Hematopoietic multipotent progenitor cell treated with erythropoietin and hydrocortisone succinate and interleukin-3 and kit ligand, for 4 days (in vitro differentiated cells): ENCODE data around the gene CD164.

Source experiments
- DNase-seq: peaks from one replicate; pipeline ENCODE4 v3.0.0-alpha.2; 2015

The CD164 gene

DNA sequence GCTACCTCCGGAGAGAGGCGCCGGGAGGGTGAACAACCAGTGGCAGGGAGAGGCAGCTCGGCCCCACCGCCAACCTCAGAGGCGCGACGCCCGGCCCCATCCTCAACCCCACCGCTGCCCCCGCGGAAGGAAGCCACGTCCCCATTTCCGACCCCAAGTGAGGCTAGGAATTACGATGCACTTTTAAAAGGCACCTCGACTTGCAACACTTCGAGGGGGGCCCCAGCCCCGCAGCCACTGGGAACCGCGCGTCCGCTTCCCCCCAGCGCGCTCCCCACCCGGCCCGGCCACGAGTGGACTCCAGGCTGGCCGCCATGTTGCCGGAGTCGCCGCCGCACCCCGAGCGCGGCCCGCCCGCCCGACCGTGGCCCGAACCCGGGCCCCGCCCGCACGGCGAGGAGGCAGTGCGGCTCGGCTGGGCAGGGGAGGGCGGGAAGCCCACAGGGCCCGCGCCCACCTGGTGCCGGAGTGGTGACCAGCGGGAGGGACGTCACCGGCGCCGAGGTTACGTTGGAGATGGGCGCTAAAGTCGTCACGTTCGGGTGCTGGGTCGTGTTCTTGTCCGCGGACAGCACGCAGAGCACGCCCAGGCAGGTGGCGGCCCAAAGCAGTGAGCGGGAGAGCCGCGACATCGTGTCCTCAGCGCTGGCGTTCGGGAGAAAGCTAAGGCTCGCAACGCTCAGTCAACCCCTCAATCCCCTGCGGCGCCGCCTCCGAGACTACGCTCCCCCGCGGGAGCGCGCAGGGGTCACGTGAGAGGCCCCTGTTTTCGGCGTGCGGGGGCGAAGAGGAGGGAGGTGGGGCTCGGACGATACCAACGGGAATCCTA, at the start of gene CD164:
TSS of gene CD164 (minus strand) at position 721 of the 829 bp plus-strand sequence. CDS start at position 632, 89 bp downstream.
- DNase-seq: peak; percentile 98

- DNase-seq: no peak
Measured at GRCh38 chr6:109429496-109429895, 47.2 kb upstream of the CD164 start.

GRCh38 chr6:109428889-109429477, 46.7 kb upstream of the CD164 start:
- DNase-seq: no peak

DNA sequence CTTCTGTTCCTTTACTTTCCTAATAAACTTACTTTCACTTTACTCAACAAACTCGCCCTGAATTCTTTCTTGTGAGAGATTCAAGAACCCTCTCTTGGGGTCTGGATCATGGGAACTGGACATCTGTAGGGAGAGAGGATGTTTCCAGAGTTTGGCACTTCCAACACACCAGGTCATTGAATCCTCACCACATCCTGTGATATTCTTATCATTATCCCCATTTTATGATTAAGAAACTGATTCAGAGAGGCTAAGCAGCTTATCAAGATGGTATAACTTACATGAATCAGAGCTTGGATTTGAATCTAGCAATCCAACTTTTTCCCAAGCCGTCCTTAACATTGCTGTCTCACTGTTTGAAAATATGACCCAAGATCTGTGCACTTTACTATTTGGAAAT, 42.7 kb upstream of the CD164 start:
- DNase-seq: no peak

DNA sequence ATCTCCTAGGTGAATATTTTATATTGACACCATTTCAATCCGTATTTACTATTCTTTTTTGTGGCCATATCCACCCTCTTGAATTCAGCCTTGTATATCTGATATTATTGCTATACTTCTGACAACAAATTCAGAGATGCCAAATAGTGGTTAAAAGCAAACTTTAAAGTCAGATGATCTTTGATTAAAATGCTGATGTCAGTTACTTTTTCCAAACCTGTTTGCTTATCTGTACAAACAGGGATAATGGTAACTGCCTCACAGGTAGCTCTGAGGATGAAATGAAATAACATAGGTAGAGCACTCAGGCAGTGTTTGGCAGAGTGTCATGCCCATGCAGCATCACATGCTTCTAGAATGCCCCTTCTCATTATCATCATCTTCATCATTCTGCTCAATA, 38.9 kb upstream of the CD164 start:
- DNase-seq: no peak

GRCh38 chr6:109420751-109421150, 38.5 kb upstream of the CD164 start:
- no peak for DNase-seq

DNA sequence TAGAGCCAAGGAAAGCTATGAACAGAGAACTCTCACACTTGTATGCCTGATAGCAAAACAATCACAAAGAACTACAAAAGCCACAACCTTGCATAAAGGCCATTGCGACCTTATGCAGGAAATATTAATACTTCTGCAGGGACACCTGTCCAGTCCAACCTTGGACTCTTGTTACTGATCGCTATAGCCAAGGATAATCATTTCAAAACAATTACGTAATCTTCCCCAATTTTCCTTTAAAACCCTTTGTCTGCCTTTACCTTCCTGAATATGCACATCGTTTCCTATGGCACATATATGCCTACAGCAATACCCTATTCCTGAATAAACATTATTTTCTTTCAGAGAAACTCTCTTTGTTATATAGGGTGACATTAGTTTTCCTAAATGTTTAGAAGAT, 35.4 kb upstream of the CD164 start:
- no peak for DNase-seq

DNA sequence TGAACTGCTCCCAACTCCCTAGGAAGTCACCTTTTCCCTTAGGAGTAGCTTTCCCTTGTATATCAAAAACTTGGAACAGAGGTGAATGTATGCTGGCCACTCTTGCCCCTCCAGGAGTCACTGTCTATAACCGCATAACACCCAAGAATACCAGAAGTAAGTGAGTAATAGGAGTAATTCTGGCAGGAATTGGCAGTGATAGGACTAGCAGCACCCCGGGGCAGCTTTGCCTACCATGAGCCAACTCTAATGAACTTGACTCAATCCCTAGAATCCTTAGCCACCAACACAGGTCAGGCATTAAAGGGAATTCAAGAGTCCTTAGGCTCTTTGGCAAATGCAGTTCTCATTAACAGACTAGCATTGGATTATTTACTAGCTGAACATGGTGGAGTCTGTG, 28.8 kb upstream of the CD164 start:
- DNase-seq: no peak

DNA sequence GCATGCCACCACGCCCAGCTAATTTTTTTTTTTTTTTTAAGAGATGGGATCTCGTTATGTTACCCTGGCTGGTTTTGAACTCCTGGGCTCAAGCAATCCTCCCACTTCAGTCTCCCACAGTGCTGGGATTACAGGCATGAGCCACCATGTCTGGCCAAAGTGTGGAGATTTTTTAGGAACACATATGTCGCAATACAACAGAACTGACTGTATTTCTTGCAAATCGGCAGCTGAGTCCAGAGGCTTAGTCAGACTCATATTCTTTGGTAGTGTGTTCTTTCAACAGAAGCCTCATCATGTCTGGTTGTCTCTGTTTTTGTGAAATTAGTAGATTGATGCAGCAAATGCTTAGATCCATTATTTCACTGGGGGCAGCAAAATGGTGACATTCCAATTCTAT, 23.9 kb upstream of the CD164 start:
- DNase-seq: no peak

DNA sequence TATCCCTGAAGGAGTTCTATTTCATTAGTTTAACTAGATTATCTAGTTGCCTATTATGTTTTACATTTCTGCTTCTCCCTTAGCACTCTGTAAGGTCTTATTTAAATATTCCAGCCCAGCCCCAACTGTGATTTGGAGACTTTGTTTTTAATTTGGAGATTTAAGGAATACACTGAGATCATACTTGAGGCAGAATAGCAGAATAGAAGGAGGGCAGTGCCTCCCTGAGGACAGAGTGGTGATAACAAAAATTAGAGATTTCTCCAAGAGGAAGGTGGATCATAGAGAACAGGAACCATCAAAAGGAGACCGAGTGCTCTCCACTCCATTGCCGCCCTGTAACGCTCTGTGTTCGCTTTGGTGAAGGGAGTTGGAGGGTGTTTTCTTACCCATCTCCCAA, 14.8 kb upstream of the CD164 start:
- peak; percentile 60 for DNase-seq

DNA sequence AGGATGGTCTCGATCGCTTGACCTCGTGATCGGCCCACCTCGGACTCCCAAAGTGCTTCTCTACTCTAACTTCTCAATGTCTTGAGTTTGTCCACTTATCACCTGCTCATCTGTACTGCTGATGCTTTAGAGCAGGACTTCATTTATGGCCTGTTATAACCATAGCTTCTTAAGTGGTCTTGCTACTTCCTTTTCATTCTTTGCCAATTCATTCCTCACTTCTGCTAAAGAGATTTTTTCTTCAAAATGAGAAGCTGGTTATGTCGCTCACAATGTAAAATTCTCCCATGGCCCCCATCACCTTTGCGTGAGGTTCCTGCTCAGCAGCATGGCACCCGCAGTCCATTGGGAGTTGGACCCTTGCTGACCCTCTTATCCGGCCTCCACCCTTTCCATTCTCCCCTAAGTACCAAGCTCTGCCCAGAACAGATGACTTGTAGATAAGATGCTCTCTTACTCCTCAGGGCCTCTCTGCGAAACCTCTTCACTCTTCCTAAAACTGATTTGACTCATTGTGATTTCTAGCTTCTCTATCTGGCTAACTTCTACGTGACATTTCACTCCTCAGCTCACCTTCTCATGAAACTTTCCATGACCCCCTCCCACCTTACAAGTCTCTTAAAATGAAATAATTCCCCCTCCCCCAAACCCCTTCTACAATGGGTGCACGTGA, 13.9 kb upstream of the CD164 start:
- no peak for DNase-seq

GRCh38 chr6:109393886-109394281, 11.6 kb upstream of the CD164 start:
- no peak for DNase-seq

DNA sequence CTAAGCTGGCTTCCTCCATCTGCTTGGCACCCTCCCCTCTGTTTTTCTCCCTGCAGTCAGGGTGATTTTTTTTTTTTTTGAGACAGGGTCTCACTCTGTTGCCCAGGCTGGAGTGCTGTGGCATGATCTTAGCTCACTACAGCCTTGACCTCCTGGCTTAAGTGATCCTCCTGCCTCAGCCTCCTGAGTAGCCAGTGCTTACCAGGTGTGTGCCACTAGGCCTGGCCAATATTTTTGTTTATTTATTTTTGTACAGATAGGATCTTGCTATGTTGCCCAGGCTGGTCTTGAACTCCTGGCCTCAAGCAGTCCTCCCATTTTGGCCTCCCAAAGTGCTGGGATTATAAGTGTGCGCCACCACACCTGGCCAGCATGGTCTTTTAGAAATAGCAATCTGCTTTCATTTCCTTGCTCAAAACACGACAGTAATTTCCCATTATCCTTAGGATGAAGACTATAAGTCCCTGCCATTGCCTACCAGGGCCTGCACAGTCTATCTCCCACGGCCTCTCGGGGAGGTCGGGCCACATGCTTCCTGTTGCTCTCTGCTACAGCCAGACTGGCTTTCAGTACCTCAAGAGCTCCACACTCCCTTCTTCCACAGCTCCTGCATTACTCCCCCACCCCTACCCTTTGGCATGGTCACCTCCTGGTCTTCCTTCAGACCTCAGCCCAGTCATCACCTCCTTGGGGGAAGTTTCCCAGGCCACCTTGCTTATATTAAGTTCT, 11.1 kb upstream of the CD164 start:
- no peak for DNase-seq

DNA sequence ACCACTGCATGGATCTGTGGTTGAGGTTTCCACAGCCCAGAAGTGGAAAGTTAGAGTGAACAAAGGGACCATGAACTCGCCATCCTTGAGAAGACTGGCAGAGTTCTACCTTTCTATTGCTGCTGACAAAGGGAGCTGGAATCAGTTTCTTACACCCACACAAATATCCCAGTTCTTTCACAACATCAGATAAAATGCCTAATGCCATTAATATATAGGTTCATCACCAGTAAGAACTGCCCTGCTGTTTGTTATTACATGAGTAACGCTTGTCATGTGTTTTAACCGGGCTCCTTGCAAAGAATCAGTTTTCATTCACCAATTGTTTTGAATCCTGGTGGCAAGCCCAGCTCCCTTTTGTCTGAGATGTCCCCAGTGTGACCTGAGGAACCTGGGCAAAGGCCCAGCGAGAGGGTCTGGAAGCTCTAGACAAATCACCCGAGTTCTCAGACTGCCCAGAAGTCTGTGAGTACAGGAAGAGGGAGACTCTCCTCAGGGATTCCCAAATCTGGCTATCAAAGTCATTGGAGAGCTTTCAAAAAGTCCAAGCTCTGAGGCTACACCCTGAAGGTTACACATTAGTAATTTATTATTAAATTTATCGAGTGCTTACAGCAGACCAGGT, 7.5 kb upstream of the CD164 start:
- DNase-seq: no peak

DNA sequence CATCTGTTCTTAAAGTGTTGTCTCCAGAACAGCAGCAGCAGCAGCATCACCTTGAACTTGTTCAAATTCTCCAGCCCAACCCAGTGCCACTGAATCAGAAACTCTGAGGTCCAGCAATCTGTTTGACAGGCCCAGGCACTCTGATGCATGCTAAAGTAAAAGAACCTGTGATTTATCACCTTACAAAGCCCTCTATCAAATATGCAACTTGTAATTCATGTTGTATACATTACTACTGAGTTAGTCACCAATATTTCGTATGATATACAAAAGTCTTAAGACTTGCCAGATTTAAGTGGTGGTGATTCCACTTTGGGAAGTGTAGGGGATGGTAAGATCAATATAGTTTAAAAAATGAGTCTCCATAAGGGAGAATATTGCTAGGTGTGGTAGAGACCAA, 6.0 kb upstream of the CD164 start:
- no peak for DNase-seq

DNA sequence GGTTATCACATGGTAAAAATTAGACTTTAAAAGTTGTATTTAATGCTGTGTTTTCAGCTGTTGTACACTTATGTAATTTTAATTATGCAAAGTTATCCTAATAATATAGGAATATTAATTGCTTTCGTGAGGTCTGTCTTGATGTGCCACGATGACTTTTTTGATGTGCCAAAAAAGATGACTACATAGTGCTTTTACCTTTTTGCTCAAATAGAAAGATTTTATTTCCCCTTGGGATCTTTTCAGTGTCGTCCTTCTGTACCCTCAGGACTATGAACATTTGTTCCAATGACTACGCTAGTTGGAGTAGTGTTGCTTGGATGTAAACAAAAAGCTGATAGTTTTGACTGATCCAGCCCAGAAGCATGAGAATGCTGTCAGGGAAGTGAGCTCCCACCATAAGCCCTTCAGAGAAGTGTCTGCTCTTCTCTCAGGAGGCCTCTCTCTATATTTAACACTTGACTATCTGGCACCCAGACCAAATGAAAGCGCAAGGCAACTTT, 1.2 kb upstream of the CD164 start:
- no peak for DNase-seq

GRCh38 chr6:109382576-109383437, 540 bp upstream of the CD164 start:
- DNase-seq: peak; percentile 97

DNA sequence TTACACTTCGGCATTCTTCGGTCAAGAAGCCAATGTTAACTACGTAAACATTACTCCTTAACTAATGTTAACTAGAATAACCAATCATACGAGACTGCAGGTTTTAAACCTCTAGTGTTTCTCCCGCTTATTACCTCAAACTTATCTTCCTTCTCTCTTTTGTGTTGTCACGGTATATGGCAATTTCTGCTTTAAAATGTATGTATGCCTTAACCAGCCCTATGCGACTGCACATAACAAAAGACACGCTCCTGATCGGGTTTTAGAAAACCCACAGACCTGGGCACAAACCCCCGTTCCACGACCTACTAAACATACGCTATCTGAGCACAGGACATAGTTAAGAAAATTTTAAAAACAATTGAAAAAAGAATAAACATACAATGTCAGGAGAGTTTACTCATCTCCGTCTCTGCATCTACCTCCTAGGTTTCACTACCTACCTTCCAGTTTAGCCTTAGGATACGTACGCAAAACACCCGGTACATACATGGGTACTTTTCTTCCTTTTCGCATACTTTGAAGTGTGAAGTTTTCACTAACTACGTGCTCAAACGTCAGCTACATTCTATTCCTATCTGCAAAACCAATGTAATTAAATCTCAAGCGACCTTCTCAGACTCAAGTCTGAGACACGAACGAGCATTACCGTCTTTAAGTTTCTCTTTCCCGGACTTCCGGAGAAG, 1.1 kb downstream of the CD164 start:
- DNase-seq: peak; percentile 56

DNA sequence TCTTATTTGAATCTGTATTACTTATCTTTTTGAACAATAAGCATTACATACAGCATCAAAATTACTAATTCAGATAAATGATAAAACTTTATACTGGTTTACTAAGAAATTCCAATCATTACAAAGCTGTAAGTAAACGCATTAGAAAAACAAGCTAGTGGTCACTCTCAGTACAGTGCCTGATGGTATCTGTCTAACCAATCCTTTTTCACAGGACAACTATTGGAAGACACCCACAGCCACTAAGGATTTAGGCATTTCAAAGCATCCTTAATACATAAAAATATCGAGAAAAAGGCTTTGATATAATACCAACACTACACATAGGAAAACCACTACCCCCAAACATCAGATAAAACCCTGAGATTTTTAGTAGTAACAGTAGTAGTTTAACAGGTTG, 2.6 kb downstream of the CD164 start:
- peak; percentile 50 for DNase-seq

- peak; percentile 47 for DNase-seq
Measured at GRCh38 chr6:109377717-109378116, 4.5 kb downstream of the CD164 start.

DNA sequence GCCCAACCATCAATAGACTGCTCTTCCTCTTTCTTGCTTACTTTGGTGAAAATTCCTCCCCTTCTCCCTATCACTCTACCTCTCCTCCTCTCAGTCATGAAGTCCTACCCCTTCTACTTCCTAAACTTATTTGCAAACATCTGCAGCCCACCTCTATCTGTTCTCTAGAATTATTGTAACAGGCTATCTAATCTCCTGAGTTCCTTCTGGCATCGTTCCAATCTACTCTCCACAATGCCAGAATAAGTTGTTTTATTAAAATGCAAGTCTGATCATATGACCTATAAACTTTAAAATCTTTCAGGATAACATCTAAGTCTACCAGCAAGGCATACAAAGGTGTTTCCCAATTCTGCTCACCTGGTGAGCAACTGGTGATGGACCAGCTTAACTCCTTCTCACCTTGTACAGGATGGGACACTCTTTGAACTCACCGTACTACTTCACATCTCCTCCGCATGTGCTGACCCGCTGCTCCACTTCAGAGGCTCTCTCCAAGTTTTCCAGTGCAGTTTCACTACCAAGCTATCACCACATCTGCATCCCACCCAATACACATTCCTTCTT, 7.9 kb downstream of the CD164 start:
- DNase-seq: peak; percentile 46
